GM19025 (cell line): ENCODE data around the gene KCNAB1.
A peak's percentile ranks its signal among the peaks of the same experiment; 100 is the strongest.

ENCODE experiments used
- ATAC-seq: cut with Tn5 transposase; IDR thresholded peaks from one replicate; pipeline ENCODE4 v1.9.1; 2021; ENCODE audit warnings: mild to moderate bottlenecking, low read depth, moderate library complexity; ENCODE audit not compliant: unreplicated experiment

The KCNAB1 gene

DNA sequence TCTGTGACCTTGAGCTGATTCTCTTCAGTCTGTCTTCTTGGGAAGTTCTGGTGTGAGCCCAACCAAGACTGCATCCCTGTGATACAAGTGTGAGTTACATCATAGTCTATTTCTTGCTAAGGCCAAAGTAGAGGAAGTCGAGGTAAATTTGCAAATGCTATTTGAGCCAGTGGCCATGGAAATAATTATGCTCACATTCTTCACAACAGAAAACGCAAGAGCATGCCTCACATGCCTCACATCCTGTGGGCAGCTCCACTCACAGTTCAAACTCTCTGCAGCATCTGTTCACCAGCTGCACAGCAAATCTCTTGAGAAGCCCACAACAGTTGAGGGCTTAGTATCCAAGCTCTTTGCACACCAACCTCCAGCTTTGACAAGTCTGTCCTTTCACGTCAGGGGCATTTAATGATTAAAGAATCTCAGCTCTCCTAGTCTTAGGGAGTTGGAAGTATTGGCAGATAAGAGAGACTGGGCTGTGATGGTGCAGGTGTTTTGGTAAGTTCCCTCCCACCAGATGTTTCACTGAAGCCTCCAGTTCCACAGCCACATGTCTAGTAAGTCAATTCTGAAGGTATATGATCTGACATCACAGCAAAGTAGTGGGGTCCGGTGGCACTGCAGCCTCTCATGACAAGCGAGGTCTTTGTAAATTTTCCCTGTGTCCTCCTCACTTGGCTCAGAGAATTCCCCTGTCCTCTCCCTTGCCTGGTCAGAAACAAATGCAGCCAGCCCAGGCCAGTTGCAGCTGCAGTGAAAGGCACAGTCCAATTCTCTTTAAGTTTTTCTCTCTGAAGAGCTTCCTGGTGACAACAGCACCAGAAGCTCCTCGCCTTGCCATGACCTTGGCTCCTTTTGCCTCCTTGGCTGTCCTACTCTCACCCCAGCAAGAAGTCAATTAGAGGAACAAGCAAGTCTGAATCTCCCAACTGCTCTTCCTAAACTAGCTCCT is 268.4 kb downstream of the KCNAB1 start:
- peak; percentile 44 for ATAC-seq

DNA sequence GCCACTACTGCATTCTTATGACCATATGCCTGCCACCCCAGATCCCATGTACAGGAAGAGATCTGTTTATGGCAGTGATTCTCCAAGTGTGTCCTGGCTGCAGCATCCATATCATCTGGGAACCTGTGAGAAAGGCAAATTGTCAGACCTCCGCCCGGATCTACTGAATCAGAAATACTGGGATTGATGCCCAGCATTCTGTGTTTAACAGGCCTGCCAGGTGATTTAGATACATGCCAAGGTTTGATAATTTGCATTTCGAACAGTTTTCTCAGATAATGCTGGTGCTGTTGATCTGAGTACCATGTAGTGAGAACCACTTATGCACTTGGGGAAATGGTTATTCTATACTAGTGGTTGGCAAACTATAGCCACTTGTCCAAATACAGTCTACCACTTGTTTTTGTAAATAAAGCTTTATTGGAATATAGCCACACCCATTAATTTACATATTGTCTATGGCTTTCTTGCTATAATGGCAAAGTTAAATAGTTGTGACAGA is 269.1 kb downstream of the KCNAB1 start:
- ATAC-seq: no peak

DNA sequence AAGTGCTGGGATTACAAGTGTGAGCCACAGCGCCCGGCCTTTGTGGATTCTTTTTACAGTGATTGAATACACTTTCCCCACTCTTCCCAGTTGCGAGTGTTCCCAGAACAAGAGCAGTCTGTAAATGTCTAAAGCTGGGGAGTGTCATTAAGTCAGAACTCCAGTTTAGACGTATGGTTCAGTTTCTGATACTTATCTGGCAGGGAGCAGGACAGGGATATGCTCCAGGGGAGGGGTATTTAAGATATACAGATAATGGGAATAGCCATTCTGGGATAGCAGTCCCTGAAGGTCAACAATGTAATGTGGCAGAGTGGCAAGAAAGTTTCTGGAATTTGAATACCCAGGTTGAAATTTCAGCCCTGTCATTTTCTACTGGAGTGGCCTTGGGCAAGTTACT is 270.5 kb downstream of the KCNAB1 start:
- no peak for ATAC-seq

- ATAC-seq: no peak
Observed at GRCh38 chr3:156395961-156396710, 275.8 kb downstream of the KCNAB1 start.

DNA sequence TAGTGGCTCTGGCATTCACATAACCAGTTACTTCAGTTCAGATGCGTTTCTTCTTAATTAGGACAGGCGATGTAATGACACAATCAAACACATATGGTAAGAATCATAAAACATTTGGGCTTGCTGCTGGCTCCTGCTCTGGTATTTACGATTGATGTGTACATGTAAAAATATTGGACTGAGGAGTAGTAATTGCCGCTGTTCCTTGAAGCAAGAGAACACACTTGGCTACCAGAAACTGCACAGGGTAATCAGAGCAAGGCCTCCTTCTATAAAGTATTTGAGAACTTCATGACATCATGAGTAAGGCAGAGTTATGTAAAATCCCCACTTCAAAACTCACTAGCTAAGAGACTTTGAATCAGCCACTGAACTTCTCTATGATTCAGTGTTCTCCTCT is 276.5 kb downstream of the KCNAB1 start:
- ATAC-seq: no peak

DNA sequence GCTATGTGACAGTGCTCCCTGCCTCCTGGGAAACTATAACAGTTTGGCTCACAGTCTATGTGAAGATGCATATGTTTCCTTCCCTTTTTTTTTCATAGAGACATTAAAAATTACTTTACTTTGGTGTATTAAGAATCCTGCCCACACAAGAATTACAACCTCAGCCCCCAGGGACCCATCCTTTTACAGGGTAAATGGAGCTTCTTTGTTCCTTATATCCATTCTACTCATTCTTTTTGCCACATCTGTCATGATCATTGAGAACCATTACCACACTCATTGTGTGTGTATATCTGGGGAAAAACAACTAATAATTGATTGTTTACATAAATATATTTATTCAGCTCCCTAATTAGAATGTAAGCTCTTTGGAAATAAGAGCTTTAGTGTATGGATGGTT is 277.2 kb downstream of the KCNAB1 start:
- no peak for ATAC-seq

GRCh38 chr3:156400062-156400461 is 279.7 kb downstream of the KCNAB1 start:
- ATAC-seq: no peak

DNA sequence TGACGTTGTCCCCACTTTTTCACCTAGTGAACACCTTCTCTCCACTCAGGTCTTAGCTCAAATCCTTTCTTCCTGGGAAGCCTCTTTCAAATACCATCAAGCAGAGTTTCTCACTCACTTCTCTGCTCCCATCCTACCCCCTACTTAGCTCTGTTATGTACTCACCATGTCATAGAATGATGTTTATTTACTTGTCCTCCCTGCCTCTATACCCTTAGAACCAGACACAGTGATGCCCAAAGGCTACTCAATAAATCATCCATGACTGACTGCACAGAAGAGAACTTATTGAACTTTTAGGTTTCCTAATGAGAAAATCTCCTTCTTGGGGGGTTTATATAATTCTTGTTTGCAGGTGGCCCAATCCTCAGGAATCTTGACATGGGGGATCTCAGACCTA is 280.4 kb downstream of the KCNAB1 start:
- no peak for ATAC-seq

DNA sequence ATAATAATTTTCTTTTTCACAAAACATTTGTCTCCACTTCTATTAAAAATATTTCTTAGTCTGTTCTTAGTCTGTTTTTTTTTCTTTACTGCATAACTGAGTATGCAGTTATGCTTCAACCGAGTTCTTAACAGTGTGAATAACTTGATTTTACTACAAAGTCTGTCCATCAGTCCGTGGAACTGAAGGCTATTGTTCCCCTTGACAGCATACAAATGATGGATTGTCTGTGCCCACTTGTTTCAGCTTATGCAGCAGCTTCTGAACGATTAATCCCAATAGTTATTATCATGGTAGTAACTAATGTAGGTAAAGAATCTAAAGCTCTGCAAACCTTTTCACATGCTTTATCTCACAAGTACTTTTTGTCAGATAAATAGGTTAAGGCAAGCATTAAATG is 283.8 kb downstream of the KCNAB1 start:
- ATAC-seq: no peak

DNA sequence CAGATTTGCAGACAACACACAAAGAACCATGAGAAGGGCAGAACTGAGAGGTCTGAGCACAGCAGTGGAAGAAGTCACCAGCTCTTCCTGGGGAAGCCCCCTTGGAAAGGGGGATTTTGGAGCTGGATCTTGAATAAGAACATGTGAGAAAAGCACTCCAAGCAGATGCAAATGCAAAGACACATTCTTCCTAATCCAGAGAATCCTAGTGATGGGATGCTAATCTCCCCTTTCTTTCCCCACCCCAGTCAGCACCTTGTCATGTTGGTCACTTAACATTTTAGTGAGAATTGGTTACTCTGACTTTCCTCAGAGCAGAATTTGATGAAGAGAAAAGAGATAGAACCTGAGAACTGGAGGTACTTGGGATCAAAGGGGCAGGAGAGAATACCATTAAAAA is 286.0 kb downstream of the KCNAB1 start:
- ATAC-seq: no peak

DNA sequence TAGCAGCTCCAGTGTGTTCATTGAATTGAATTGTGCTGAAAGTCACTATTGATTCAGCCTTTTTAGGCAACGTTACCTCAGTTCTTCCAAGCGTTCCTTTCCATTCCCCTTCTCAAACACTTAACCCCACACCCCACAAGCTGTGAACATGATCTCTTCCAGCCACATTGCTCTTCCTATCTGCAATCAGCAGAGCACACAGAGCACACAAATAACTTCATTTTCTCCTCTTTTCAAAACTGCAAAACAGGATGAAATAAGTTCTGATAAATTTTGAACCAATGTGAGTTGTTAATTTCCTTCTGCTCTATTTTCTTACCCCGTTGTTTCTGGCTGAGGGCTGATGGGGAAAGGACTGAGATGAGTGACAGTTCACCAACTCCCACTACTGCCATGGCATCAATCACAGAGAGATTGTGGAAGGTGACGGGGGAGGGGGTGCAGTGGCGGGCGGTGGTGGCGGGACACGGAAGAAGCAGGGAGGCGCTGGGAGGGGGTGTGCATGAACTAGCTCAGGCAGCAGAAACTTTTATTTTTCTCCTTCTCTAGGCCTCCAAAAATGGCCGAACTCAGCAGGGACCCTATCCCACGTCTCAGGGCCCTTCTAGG is 287.3 kb downstream of the KCNAB1 start:
- ATAC-seq: no peak

DNA sequence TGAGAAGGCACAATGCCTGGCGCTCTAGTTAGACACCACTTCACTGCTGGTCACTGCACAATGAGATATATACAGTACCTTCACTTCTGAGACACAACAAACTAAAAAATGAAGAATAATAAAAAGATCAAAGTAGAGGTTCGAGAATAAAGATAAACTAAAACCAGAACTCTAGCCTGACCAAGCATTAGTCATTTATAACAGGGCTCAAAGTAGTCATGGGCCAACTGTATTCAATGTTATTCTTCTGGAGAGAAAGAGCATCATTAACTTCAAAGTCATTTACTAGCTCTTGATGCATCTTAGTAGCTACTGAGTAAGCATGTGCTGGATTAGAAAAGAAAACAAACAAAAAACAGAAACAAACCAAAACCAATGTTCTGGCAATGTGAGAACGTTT is 289.3 kb downstream of the KCNAB1 start:
- ATAC-seq: no peak

- no peak for ATAC-seq
Observed at GRCh38 chr3:156412600-156412999, 292.2 kb downstream of the KCNAB1 start.

DNA sequence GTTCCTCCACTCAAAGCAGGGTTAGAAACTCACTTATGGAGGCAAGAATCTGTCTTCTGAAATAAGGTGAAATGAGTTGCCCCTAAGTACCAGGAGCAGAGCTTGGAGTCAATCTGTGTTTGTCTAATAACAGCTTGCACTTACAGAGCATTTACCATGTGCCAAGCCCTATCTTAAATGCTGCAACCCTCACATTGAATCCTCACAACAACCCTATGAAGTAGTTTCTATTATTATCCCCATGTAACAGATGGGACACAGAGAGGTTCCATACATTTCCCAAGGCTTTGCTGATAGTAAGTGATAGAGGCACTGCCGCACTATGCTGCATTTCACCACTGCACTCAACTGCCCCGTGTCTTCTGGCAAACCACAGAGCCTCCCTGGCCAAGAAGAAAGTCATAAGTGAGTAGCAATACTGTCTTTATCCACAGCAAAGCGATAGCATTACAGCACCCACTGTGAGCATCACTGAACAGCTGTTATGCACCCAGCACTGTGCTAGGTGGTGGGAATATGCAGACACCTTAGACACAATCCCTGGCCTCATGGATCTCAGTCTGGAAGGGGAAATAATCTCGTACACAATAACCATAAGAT is 293.0 kb downstream of the KCNAB1 start:
- ATAC-seq: no peak

- ATAC-seq: no peak
Observed at GRCh38 chr3:156416846-156417558, 296.6 kb downstream of the KCNAB1 start.

DNA sequence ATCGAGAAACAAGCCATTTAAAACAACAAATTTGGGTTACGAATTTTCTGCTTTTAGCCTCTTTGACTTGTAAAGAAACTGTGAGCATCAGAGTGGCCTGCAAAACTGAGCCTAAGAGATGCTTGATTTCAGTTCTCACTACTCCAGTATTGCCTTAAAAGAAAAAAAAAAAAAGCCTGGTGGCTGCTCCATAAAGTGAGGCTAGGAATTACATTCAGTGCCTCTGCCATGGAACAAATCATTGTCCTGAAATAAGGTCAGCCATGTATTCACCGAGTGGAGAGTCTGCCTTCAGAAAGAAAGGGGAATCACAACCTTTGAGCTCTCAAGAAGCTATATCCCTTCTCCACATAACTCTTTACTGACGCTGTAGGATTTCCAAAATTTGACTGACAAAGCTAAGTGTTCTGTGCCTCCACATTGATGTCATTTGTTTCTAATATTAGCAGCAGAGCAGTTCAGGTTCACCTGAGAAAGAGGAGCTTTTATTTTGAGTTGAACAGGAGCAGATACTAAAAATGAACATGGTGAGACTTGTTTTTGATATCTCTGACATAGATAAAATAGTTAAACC is 297.3 kb downstream of the KCNAB1 start:
- no peak for ATAC-seq

GRCh38 chr3:156418428-156418827 is 298.1 kb downstream of the KCNAB1 start:
- ATAC-seq: no peak

- no peak for ATAC-seq
Observed at GRCh38 chr3:156421534-156421933, 301.2 kb downstream of the KCNAB1 start.

DNA sequence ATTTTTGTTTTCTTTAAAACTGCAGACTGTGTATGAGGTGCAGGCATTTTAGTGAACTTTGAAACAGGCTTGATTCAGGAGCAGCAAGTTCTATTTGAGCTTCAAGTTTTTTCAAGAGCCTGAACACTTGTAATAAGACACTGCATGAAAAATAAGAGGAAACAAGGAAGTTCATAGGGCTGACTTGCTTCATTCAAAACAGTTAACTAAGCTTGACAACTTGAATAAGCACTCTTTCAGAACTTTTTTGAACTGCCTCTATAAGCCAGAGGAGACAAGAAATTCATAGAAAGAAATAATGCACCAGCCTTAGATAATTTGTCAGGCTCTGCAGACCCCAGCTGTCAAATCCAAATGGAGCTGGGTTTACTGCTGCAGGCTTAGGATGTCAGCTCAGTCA is 304.4 kb downstream of the KCNAB1 start:
- no peak for ATAC-seq

DNA sequence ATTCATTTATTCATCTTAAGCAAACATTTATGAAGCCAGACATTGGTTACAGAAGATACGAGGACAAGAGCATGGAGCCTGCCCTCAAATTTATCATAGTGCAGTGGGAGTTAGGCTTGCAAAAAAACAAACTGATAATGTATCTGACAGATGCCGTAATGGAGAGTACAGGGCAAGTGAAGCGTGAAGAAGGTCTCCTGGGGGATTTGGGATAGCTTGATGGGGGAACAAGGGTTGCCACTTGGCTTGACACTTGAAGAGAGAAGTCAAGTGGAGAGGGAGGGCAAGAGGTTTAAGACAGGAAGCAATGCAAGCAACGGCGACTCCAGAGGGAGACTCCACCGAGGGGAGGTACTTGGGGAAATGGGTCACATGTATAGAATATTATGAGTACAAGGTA is 305.3 kb downstream of the KCNAB1 start:
- ATAC-seq: no peak
